HUES6 (cell line): Measurements from ENCODE around the gene TRH.
A peak's percentile ranks its signal among the peaks of the same experiment; 100 is the strongest.

ENCODE experiments used
- H3K27ac ChIP-seq: 2 replicates; pipeline ENCODE4 v1.7.0; 2013; ENCODE audit warnings: low read depth, mild to moderate bottlenecking, low read length, inconsistent platforms
- H3K27me3 ChIP-seq: 2 replicates; pipeline ENCODE4 v1.6.1; 2013; ENCODE audit warnings: low read length; ENCODE audit not compliant: control insufficient read depth, insufficient read depth
- H3K36me3 ChIP-seq: 2 replicates; pipeline ENCODE4 v1.6.1; 2013; ENCODE audit warnings: low read length; ENCODE audit not compliant: control insufficient read depth, insufficient read depth
- H3K4me1 ChIP-seq: 2 replicates; pipeline ENCODE4 v1.6.1; 2013; ENCODE audit warnings: low read length; ENCODE audit not compliant: control insufficient read depth, insufficient read depth
- H3K4me3 ChIP-seq: 2 replicates; pipeline ENCODE4 v1.5.1; 2013; ENCODE audit warnings: low read depth, low read length
- H3K9ac ChIP-seq: one replicate; pipeline ENCODE4 v1.6.1; 2013; ENCODE audit warnings: mild to moderate bottlenecking, low read length
- H3K9me3 ChIP-seq: 2 replicates; pipeline ENCODE4 v1.6.1; 2013; ENCODE audit warnings: low read depth, low read length; ENCODE audit not compliant: control insufficient read depth, insufficient read depth

Gene TRH

GRCh38 chr3:129966876-129967275, 7.6 kb upstream of the TRH start:
- peaks cover 10% of the 10 kb centered on the region for H3K4me1 ChIP-seq
- no peaks in the 10 kb centered on the region for H3K9me3 ChIP-seq
- no peak overlapping the region for H3K27ac ChIP-seq
- peaks cover 62% of the 10 kb centered on the region for H3K27me3 ChIP-seq
- H3K36me3 ChIP-seq: no peaks in the 10 kb centered on the region
- no peak overlapping the region for H3K4me3 ChIP-seq
- no peak overlapping the region for H3K9ac ChIP-seq

GRCh38 chr3:129967761-129968160, 6.8 kb upstream of the TRH start:
- no peak overlapping the region for H3K9ac ChIP-seq
- H3K4me1 ChIP-seq: peaks cover 13% of the 10 kb centered on the region
- no peaks in the 10 kb centered on the region for H3K9me3 ChIP-seq
- H3K27me3 ChIP-seq: peaks cover 71% of the 10 kb centered on the region
- H3K27ac ChIP-seq: no peak overlapping the region
- H3K36me3 ChIP-seq: no peaks in the 10 kb centered on the region
- H3K4me3 ChIP-seq: no peak overlapping the region

DNA sequence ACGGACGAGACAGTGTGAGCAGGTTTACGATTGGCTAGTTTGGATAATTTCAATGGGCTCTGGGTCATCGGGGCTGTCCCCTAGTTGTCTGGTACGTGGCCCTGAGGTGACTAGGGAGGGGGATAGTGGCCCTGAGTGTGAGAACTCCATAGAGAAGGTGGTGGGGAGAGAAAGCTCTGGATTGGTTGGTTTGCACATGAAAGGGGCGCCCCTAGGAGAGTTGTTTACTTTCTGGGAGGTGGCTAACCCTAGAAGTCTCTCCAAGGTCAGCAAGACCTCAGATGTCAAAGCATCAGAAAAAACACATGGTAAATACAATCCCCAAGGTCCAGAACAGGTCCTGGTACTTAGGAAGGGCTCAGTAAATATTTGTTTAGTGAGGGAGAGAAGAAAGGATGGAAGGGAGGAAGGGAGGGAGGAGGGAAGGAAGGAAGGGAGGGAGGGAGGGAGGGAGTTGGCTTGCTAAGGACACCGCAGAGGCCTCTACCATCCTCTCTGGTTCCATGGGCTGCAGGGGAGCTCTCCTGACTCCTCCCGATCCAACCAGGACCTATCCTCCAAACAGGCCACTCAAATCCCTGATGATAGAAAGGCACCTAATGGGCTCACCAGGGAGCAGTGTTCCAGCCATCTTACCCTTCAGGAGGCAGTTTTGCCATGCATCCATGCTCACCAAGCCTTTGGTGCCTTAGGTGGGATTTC, 3.0 kb upstream of the TRH start:
- Histone ChIP-seq H3K4me3 (peak overlapping the region; percentile 27), H3K9me3 (no peaks in the 10 kb centered on the region), H3K9ac (no peak overlapping the region), H3K36me3 (no peaks in the 10 kb centered on the region), H3K4me1 (peaks cover 23% of the 10 kb centered on the region), H3K27ac (no peak overlapping the region), H3K27me3 (peaks cover 99% of the 10 kb centered on the region)

GRCh38 chr3:129972301-129972700, 2.2 kb upstream of the TRH start:
- no peak overlapping the region for H3K9ac ChIP-seq
- no peak overlapping the region for H3K27ac ChIP-seq
- peaks cover 99% of the 10 kb centered on the region for H3K27me3 ChIP-seq
- no peak overlapping the region for H3K4me3 ChIP-seq
- no peaks in the 10 kb centered on the region for H3K9me3 ChIP-seq
- H3K4me1 ChIP-seq: peaks cover 23% of the 10 kb centered on the region
- no peaks in the 10 kb centered on the region for H3K36me3 ChIP-seq

GRCh38 chr3:129973853-129974563, 512 bp upstream of the TRH start:
- Histone ChIP-seq H3K4me3 (peak overlapping the region; percentile 58), H3K27me3 (peaks cover 99% of the 10 kb centered on the region), H3K36me3 (no peaks in the 10 kb centered on the region), H3K27ac (no peak overlapping the region), H3K9ac (no peak overlapping the region), H3K4me1 (peaks cover 23% of the 10 kb centered on the region), H3K9me3 (no peaks in the 10 kb centered on the region)

GRCh38 chr3:129974833-129975704, 549 bp downstream of the TRH start:
- Histone ChIP-seq H3K36me3 (no peaks in the 10 kb centered on the region), H3K4me1 (peaks cover 23% of the 10 kb centered on the region), H3K9me3 (no peaks in the 10 kb centered on the region), H3K27ac (no peak overlapping the region), H3K4me3 (peak overlapping the region; percentile 58), H3K9ac (no peak overlapping the region), H3K27me3 (peaks cover 99% of the 10 kb centered on the region)

DNA sequence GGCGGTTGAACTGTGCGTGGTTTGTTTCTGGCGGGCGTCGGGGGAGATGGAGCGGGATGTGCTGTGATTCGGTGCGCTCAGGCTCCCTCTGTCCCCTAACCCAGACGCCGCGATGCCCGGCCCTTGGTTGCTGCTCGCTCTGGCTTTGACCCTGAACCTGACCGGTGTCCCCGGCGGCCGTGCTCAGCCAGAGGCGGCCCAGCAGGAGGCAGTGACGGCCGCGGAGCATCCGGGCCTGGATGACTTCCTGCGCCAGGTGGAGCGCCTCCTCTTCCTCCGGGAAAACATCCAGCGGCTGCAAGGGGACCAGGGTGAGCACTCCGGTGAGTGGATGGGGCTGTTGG, 1.2 kb downstream of the TRH start:
- Histone ChIP-seq H3K4me3 (peak overlapping the region; percentile 58), H3K9ac (no peak overlapping the region), H3K9me3 (no peaks in the 10 kb centered on the region), H3K4me1 (peaks cover 21% of the 10 kb centered on the region), H3K27me3 (peaks cover 99% of the 10 kb centered on the region), H3K36me3 (no peaks in the 10 kb centered on the region), H3K27ac (no peak overlapping the region)

- Histone ChIP-seq H3K9me3 (no peaks in the 10 kb centered on the region), H3K27me3 (peaks cover 99% of the 10 kb centered on the region), H3K4me3 (no peak overlapping the region), H3K27ac (no peak overlapping the region), H3K9ac (no peak overlapping the region), H3K36me3 (no peaks in the 10 kb centered on the region), H3K4me1 (peaks cover 15% of the 10 kb centered on the region)
Measured at GRCh38 chr3:129976286-129976685, 1.8 kb downstream of the TRH start.

GRCh38 chr3:129978123-129978522, 3.6 kb downstream of the TRH start:
- H3K36me3 ChIP-seq: no peaks in the 10 kb centered on the region
- H3K9ac ChIP-seq: no peak overlapping the region
- H3K27me3 ChIP-seq: peaks cover 93% of the 10 kb centered on the region
- no peaks in the 10 kb centered on the region for H3K9me3 ChIP-seq
- H3K27ac ChIP-seq: no peak overlapping the region
- peaks cover 10% of the 10 kb centered on the region for H3K4me1 ChIP-seq
- H3K4me3 ChIP-seq: no peak overlapping the region

- Histone ChIP-seq H3K27ac (no peak overlapping the region), H3K36me3 (no peaks in the 10 kb centered on the region), H3K9ac (no peak overlapping the region), H3K4me3 (no peak overlapping the region), H3K27me3 (peaks cover 78% of the 10 kb centered on the region), H3K9me3 (no peaks in the 10 kb centered on the region), H3K4me1 (peaks cover 10% of the 10 kb centered on the region)
Measured at GRCh38 chr3:129979905-129980304, 5.4 kb downstream of the TRH start.

DNA sequence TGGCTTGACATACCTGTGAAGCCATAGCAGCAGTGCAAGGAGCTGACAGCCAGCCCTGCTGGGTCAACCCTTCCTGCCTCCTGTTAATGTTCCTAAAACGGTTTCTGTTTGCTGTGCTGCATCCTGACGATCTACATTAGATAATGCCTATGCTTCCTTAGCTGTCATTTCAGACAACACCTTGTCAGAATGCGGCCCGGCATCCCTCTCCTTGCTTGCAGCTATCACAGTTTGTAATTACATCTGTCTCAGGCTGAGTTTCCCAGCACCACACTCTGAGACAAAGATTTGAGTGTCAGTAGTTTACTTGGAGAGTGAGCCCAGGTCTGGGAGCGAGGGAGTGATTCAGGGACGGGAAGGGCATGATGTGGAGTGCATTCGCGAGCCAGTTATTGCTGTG, 9.0 kb downstream of the TRH start:
- H3K9me3 ChIP-seq: no peaks in the 10 kb centered on the region
- H3K9ac ChIP-seq: no peak overlapping the region
- H3K27me3 ChIP-seq: peaks cover 41% of the 10 kb centered on the region
- H3K4me3 ChIP-seq: no peak overlapping the region
- no peak overlapping the region for H3K27ac ChIP-seq
- no peaks in the 10 kb centered on the region for H3K4me1 ChIP-seq
- no peaks in the 10 kb centered on the region for H3K36me3 ChIP-seq
